ENCODE measurements around the gene LUC7L. TPM values are rescaled to one million over a fixed set of nuclear protein-coding genes. Genes with fewer than 3 reads are reported as not detected.
"Not testable (repeated sequence)": the region's sequence is repeated elsewhere in the genome, so short reads cannot be mapped to it uniquely, and the experiment has no call there.

LUC7L gene
- total and polyA plus RNA-seq, 9 donors = 56.6 to 112 (median 73.5) TPM

DNA sequence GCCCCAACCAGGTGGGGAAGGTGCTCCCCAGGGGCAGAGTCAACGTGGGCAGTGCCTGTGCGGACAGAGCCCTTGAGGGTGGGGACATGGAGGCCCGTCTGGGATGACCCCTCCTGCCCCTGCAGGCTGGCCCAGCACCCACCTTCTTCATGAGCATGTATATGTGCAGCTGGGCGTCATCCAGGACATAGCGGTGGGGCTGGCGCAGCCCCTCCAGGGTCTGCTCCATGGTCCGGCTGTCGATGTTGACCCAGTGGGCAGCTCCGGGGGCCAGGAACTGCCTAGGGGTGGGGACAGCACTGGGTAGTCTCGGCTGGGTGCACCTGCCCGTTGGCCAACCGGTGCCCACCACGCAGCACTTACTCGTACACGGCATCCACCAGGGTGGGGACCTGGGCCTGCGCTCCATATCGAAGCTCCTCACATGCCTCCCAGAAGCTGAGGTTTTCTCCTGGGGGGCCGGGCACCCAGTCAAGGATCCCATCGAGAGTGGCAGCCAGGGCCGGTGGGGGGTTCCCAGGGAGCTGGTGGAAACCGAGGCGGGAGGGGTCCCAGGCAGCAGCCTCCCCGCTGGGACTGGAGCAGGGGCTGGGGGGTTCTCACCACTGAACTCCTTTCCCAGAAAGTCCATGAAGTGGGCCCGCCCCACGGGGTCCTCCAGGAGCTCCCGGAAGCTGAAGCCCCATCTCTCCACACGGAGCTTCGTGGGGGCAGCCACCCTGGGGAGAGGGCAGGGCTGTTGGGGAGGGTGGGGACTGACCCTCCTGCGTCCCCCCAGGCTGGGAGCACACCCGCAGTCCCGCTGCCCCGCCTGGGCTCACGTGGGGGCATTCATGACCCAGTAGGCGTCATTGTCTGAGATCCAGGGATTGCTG, 41.4 kb upstream of the LUC7L start:
- Histone ChIP-seq H3K27me3 (no peaks in the 10 kb centered on the region), H3K4me1 (ENCODE audit: insufficient read depth) (peaks cover 6% of the 10 kb centered on the region), H3K4me3 (no peak overlapping the region), H3K27ac (no peak overlapping the region), H3K36me3 (no peaks in the 10 kb centered on the region), H3K9me3 (no peaks in the 10 kb centered on the region)
- WGBS, 3 donors = 83 to 86% (median 84%) methylated on average over 31 to 34 of the region's 34 CpGs
- intact Hi-C loops (cut with DNase I) = loop anchor here in 1 of 4 donors (5.0 kb wide), 1 partner anchor 332 kb away; no protein-coding TSS in a partner anchor
- TF ChIP-seq, protein P1, sequence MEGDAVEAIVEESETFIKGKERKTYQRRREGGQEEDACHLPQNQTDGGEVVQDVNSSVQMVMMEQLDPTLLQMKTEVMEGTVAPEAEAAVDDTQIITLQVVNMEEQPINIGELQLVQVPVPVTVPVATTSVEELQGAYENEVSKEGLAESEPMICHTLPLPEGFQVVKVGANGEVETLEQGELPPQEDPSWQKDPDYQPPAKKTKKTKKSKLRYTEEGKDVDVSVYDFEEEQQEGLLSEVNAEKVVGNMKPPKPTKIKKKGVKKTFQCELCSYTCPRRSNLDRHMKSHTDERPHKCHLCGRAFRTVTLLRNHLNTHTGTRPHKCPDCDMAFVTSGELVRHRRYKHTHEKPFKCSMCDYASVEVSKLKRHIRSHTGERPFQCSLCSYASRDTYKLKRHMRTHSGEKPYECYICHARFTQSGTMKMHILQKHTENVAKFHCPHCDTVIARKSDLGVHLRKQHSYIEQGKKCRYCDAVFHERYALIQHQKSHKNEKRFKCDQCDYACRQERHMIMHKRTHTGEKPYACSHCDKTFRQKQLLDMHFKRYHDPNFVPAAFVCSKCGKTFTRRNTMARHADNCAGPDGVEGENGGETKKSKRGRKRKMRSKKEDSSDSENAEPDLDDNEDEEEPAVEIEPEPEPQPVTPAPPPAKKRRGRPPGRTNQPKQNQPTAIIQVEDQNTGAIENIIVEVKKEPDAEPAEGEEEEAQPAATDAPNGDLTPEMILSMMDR (IDR thresholded peaks at IDR 0.05) = no peak
- no peak for TF ChIP-seq EP300 (IDR thresholded peaks at IDR 0.05)
- no peak for TF ChIP-seq POLR2A (IDR thresholded peaks at IDR 0.05)
- DNase-seq = no peak

DNA sequence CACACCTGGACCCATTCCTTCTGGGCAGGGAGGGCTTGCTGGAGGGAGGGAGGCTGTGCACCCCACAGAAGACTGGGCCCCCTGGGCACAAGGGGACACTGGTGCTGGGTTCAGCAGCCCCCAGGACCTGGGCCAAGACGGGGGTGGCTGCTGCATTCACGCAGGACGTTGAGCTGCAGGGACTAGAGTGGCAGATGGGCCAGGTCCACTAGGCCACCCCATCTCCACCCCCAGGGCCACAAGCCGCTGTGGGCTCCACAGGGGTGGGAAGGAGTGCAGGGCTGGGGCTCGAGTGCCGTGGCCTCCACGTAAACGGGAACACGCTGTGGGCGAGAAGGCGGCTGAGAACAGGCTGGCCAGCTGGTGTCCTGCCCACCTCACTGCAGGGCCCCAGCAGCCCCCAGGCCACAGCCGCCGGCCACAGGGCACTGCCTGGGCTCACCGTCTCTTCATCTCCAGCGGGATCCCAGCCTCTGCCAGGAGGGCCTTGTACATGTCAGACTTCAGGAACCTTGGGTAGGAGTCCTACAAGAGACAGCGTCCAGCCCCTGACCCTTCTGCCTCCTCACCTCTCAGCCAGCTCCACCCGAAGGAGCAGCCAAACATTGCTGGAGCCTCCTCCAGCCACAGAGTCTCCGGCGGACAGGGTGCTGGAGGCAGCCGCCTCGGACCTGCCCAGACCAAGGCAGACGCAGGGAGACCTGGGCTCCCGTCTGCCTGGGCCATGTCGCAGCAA, 40.0 kb upstream of the LUC7L start:
- peaks cover 8% of the 10 kb centered on the region for H3K4me1 ChIP-seq (ENCODE audit: insufficient read depth)
- H3K36me3 ChIP-seq = no peaks in the 10 kb centered on the region
- no peak overlapping the region for H3K4me3 ChIP-seq
- TF ChIP-seq EP300 (IDR thresholded peaks at IDR 0.05) (no peak), POLR2A (IDR thresholded peaks at IDR 0.05) (no peak)
- TF ChIP-seq, protein P1 (IDR thresholded peaks at IDR 0.05) = no peak
- WGBS, 3 donors = 70 to 77% (median 72%) methylated on average over 23 to 24 of the region's 24 CpGs
- no peaks in the 10 kb centered on the region for H3K27me3 ChIP-seq
- H3K27ac ChIP-seq = no peak overlapping the region
- DNase-seq = no peak
- intact Hi-C loops (cut with DNase I) = no loop called here
- H3K9me3 ChIP-seq = no peaks in the 10 kb centered on the region

DNA sequence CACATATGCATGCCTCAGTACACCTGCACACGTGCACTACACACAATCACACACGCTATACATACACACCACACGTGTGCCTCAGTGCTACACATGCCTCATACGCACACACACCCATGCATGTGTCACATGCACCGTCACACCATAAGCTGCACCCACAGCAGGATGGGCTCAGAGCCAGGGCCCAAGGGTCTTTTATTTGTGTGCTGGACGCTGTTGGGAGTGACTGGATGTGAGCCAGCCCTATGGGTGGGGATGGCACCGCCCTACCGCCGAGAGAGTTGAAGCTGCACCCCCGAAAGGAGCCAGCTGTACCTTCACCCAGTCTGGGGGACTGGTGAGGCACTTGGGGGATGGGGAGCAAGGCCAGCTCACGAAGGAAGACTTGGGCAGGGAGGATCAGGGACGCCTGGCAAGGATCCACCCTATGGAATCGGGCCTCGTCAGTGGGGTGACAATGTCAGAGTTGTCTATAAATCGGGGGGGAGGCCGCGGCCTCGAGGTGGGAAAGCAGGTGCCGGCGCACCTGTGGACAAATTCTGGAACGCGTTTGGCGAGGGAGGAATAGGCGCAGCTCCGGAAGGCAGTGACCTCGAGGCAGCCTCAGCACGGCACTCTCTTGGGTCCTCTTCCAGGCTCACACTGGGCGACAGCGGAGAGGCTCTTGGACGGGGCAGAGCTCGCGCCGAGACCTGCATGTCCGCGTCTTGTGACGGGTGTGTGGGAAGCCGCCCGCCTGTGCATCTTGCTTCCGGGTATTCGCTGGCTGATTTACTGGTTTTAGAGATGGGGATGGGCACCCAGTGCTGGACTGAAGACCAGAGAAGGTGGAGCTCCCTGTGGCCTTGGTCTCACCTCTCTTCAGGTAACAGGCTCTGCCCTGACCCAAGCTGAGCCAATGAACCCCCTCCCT, 39.1 kb upstream of the LUC7L start:
- no peak overlapping the region for H3K27ac ChIP-seq
- H3K4me1 ChIP-seq (ENCODE audit: insufficient read depth) = peaks cover 8% of the 10 kb centered on the region
- no peaks in the 10 kb centered on the region for H3K9me3 ChIP-seq
- H3K36me3 ChIP-seq = no peaks in the 10 kb centered on the region
- no peaks in the 10 kb centered on the region for H3K27me3 ChIP-seq
- DNase-seq = no peak
- no peak overlapping the region for H3K4me3 ChIP-seq
- intact Hi-C loops (cut with DNase I) = no loop called here
- WGBS, 3 donors = 43 to 63% (median 52%) methylated on average over 40 of the region's 40 CpGs
- TF ChIP-seq, protein P1 (IDR thresholded peaks at IDR 0.05) = no peak
- TF ChIP-seq POLR2A (IDR thresholded peaks at IDR 0.05) = no peak
- no peak for TF ChIP-seq EP300 (IDR thresholded peaks at IDR 0.05)

DNA sequence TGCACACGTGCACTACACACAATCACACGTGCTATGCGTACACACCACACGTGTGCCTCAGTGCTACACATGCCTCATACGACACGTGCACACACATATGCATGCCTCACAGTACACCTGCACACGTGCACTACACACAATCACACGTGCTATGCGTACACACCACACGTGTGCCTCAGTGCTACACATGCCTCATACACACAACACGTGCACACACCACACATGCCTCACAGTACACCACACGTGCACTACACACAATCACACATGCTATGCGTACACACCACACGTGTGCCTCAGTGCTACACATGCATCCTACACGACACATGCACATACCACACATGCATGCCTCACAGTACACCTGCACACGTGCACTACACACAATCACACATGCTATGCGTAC, 38.3 kb upstream of the LUC7L start:
- H3K9me3 ChIP-seq; H3K27me3 ChIP-seq; intact Hi-C loops (cut with DNase I); H3K4me3 ChIP-seq; DNase-seq; H3K4me1 ChIP-seq (ENCODE audit: insufficient read depth); H3K27ac ChIP-seq; H3K36me3 ChIP-seq: not testable (repeated sequence)
- WGBS, 3 donors = 75 to 79% (median 76%) methylated on average over 17 of the region's 17 CpGs

Measured in ovary (tissue), 9 donors.